Heart left ventricle (tissue), 13 donors: ENCODE results near the gene EDNRB.

ENCODE experiments used
- POLR2A ChIP-seq, 2 donors: fragments of 450-650 bp; IDR thresholded peaks; one replicate each; pipeline ENCODE4 v1.6.1; 2017; ENCODE audit warnings: antibody characterized with exemption in 2 of 2, mild to moderate bottlenecking in 2 of 2, moderate library complexity in 2 of 2
- TF ChIP-seq, protein P1 (sequence below), 12 donors: fragments of 200-600 bp; sonication (generic) in 4 of 12; IDR thresholded peaks; one replicate each; pipeline versions ENCODE4 v1.5.0 to v1.8.0; 2018 to 2022; ENCODE audit warnings: antibody characterized with exemption in 12 of 12, mild to moderate bottlenecking in 5 of 12
- donor health status: ischemic (EF 13 %, LVEDD 7.1; RV severe dilation, severe dysfunction).
- donor health status: DM: no; HTN: yes; CAD: no.
- donor health status: DM: no; HTN: no; CAD: no.
- donor health status: ischemic (EF 25% LVEDD 6.9; RV normal size, moderate dysfunction).
- donor health status: ischemic (EF 25% LVEDD 5.7; RV mildly dilated, moderate dysfunction).
- donor health status: ischemic (EF 35%, LVEDD 5.7; RV mildly dilated, moderate dysfunction).
- donor health status: nonischemic (EF 11% LVEDD 7.7; RV severe dilation, severe dysfunction).
- donor health status: DM: yes; HTN: yes; CAD: no.
- donor health status: PGD.
- donor health status: ischemic (EF 29% LVEDD 5.4; RV normal size, mild dysfunction).
- donor health status: nonischemic (EF 23%, LVEDD 6.1; RV moderate dilation, normal function).

GRCh38 chr13:77966671-77967070, 48.0 kb upstream of the EDNRB start:
- TF ChIP-seq POLR2A (IDR thresholded peaks at IDR 0.05), result no peak
- TF ChIP-seq, protein P1, sequence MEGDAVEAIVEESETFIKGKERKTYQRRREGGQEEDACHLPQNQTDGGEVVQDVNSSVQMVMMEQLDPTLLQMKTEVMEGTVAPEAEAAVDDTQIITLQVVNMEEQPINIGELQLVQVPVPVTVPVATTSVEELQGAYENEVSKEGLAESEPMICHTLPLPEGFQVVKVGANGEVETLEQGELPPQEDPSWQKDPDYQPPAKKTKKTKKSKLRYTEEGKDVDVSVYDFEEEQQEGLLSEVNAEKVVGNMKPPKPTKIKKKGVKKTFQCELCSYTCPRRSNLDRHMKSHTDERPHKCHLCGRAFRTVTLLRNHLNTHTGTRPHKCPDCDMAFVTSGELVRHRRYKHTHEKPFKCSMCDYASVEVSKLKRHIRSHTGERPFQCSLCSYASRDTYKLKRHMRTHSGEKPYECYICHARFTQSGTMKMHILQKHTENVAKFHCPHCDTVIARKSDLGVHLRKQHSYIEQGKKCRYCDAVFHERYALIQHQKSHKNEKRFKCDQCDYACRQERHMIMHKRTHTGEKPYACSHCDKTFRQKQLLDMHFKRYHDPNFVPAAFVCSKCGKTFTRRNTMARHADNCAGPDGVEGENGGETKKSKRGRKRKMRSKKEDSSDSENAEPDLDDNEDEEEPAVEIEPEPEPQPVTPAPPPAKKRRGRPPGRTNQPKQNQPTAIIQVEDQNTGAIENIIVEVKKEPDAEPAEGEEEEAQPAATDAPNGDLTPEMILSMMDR (IDR thresholded peaks at IDR 0.05), result no peak
